Caco-2 (cell line): ENCODE data around the gene MYO16. TPM values are rescaled to one million over a fixed set of nuclear protein-coding genes. Genes with fewer than 3 reads are reported as not detected.

Source experiments
- BruUV-seq: library from RNA; stranded (reverse); fragments of 400-500 nt; replicated peaks from 2 replicates; lab custom pipeline; 2021; lab: Mats Ljungman, UMichigan
- CTCF ChIA-PET: fragments of 300-600 bp; sonication (Branson Sonifier 250); formaldehyde crosslinking; loops from one replicate; lab custom pipeline; 2022; ENCODE audit warnings: antibody characterized with exemption; lab: Charles Lee
- POLR2A ChIA-PET: fragments of 300-600 bp; sonication (Branson Sonifier 250); formaldehyde crosslinking; loops from one replicate; lab custom pipeline; 2022; ENCODE audit warnings: antibody characterized with exemption; lab: Charles Lee
- DNase-seq, 2 experiments: peaks; one replicate each; pipeline versions ENCODE4 v3.0.0 to v3.0.0-alpha.2; 2020 to 2022
- H3K27me3 ChIP-seq: replicated peaks from 2 replicates; pipeline ENCODE4 v1.6.0; 2011; ENCODE audit warnings: low read length; ENCODE audit not compliant: control insufficient read depth, insufficient read depth
- H3K36me3 ChIP-seq: 2 replicates; pipeline ENCODE4 v1.5.1; 2011; ENCODE audit warnings: low read length; ENCODE audit not compliant: control insufficient read depth, insufficient read depth
- H3K4me1 ChIP-seq: fragments of 250-450 bp; sonication (Bioruptor Pico); 2 replicates; pipeline ENCODE4 v1.5.1; 2020; ENCODE audit warnings: mild to moderate bottlenecking
- H3K4me3 ChIP-seq: 2 replicates; pipeline ENCODE4 v1.5.1; 2011; ENCODE audit warnings: low read depth, mild to moderate bottlenecking, control low read depth, low read length
- H3K9me3 ChIP-seq: fragments of 250-450 bp; sonication (Bioruptor Pico); 2 replicates; pipeline ENCODE4 v1.5.1; 2020; ENCODE audit warnings: mild to moderate bottlenecking, moderate library complexity
- H3K27ac Mint-ChIP-seq: one replicate; pipeline ENCODE4 v1.8.0; 2022; ENCODE audit warnings: mixed read lengths; ENCODE audit not compliant: unreplicated experiment
- H3K27me3 Mint-ChIP-seq: one replicate; pipeline ENCODE4 v1.8.0; 2022; ENCODE audit warnings: mixed read lengths; ENCODE audit not compliant: insufficient read depth, unreplicated experiment
- H3K36me3 Mint-ChIP-seq: one replicate; pipeline ENCODE4 v1.8.0; 2022; ENCODE audit warnings: mild to moderate bottlenecking, mixed read lengths; ENCODE audit not compliant: insufficient read depth, unreplicated experiment
- H3K4me1 Mint-ChIP-seq: one replicate; pipeline ENCODE4 v1.8.0; 2022; ENCODE audit warnings: low read depth, mixed read lengths; ENCODE audit not compliant: unreplicated experiment
- H3K4me3 Mint-ChIP-seq: one replicate; pipeline ENCODE4 v1.8.0; 2022; ENCODE audit warnings: mild to moderate bottlenecking, moderate library complexity, mixed read lengths; ENCODE audit not compliant: unreplicated experiment
- H3K9me3 Mint-ChIP-seq: one replicate; pipeline ENCODE4 v1.8.0; 2022; ENCODE audit warnings: mixed read lengths; ENCODE audit not compliant: unreplicated experiment
- CTCF ChIP-seq, 2 experiments: fragments of 200-600 bp in 1 of 2; IDR thresholded peaks; 1 replicate in 1 of 2; 2 replicates in 1 of 2; pipeline versions ENCODE4 v1.5.1 to v1.8.0; 2011 to 2022; ENCODE audit warnings: antibody characterized with exemption in 1 of 2, control low read depth in 1 of 2, inconsistent platforms in 1 of 2, low read depth in 1 of 2, low read length in 1 of 2, mild to moderate bottlenecking in 1 of 2, moderate library complexity in 1 of 2; ENCODE audit not compliant: insufficient read depth in 1 of 2, severe bottlenecking in 1 of 2, unreplicated experiment in 1 of 2
- intact Hi-C: fragments of 100-400 bp; cut with micrococcal nuclease; formaldehyde crosslinking; loops from one replicate; pipeline ENCODE4 v1.10.0; 2022; ENCODE audit not compliant: unreplicated experiment
- total RNA-seq: library from RNA; stranded (reverse); gene quantifications from 2 replicates; pipeline ENCODE4 v1.2.3, GENCODE V29; 2022

Gene MYO16
- total RNA-seq, 1 experiment from 2014 or later, result not detected

- no peaks in the 10 kb centered on the region for H3K9me3 ChIP-seq
- Mint-ChIP-seq H3K4me3 (no peak overlapping the region), H3K27ac (no peak overlapping the region), H3K36me3 (no peaks in the 10 kb centered on the region), H3K27me3 (peaks cover 2% of the 10 kb centered on the region), H3K4me1 (no peaks in the 10 kb centered on the region), H3K9me3 (peaks cover 8% of the 10 kb centered on the region)
- H3K4me1 ChIP-seq, result no peaks in the 10 kb centered on the region
- no TSS peak for BruUV-seq
- CTCF ChIA-PET, result no interaction called here
- POLR2A ChIA-PET, result no interaction called here
- intact Hi-C loops, result no loop called here
- H3K4me3 ChIP-seq, result no peak overlapping the region
- no peaks in the 10 kb centered on the region for H3K27me3 ChIP-seq
- no peak for TF ChIP-seq CTCF (IDR thresholded peaks at IDR 0.05; ENCODE audit: insufficient read depth in 1 of 2, low read depth in 1 of 2, low read length in 1 of 2, severe bottlenecking in 1 of 2, unreplicated experiment in 1 of 2)
- no peak for DNase-seq
- H3K36me3 ChIP-seq, result no peaks in the 10 kb centered on the region
Observed at GRCh38 chr13:108878732-108879131, 249.3 kb downstream of the MYO16 start.

- Mint-ChIP-seq H3K4me1 (no peaks in the 10 kb centered on the region), H3K36me3 (no peaks in the 10 kb centered on the region), H3K27ac (no peak overlapping the region), H3K4me3 (no peak overlapping the region), H3K27me3 (no peaks in the 10 kb centered on the region), H3K9me3 (no peaks in the 10 kb centered on the region)
- Histone ChIP-seq H3K4me3 (no peak overlapping the region), H3K4me1 (no peaks in the 10 kb centered on the region), H3K27me3 (no peaks in the 10 kb centered on the region), H3K9me3 (no peaks in the 10 kb centered on the region), H3K36me3 (no peaks in the 10 kb centered on the region)
- intact Hi-C loops, result no loop called here
- TF ChIP-seq CTCF (IDR thresholded peaks at IDR 0.05; ENCODE audit: insufficient read depth in 1 of 2, low read depth in 1 of 2, low read length in 1 of 2, severe bottlenecking in 1 of 2, unreplicated experiment in 1 of 2), result no peak
- ChIA-PET CTCF (no interaction called here), POLR2A (no interaction called here)
- no peak for DNase-seq
- no TSS peak for BruUV-seq
Observed at GRCh38 chr13:108889324-108889984, 260.0 kb downstream of the MYO16 start.

- H3K4me1 Mint-ChIP-seq, result no peaks in the 10 kb centered on the region
- Histone ChIP-seq H3K27me3 (no peaks in the 10 kb centered on the region), H3K36me3 (no peaks in the 10 kb centered on the region), H3K9me3 (no peaks in the 10 kb centered on the region), H3K4me3 (no peak overlapping the region), H3K4me1 (no peaks in the 10 kb centered on the region)
- H3K36me3 Mint-ChIP-seq, result peaks cover 5% of the 10 kb centered on the region
- TF ChIP-seq CTCF (IDR thresholded peaks at IDR 0.05; ENCODE audit: insufficient read depth in 1 of 2, low read depth in 1 of 2, low read length in 1 of 2, severe bottlenecking in 1 of 2, unreplicated experiment in 1 of 2), result peak; percentile 26 to 53
- no peaks in the 10 kb centered on the region for H3K9me3 Mint-ChIP-seq
- H3K4me3 Mint-ChIP-seq, result no peak overlapping the region
- intact Hi-C loops, result loop anchor here (5.0 to 10.0 kb wide), 3 partner anchors 130 to 388 kb away; no protein-coding TSS in a partner anchor
- POLR2A ChIA-PET, result no interaction called here
- H3K27ac Mint-ChIP-seq, result no peak overlapping the region
- peak in 1 of 2 experiments; percentile 52 for DNase-seq
- BruUV-seq, result no TSS peak
- CTCF ChIA-PET, result interaction anchor here (0.6 to 1.6 kb wide), 7 partner anchors 23 to 703 kb away, joined by 3 to 20 read pairs (median 5); no protein-coding TSS in a partner anchor
- H3K27me3 Mint-ChIP-seq, result no peaks in the 10 kb centered on the region
Observed at GRCh38 chr13:108895220-108895704, 265.9 kb downstream of the MYO16 start.
